Prostate gland (tissue), 2 donors: Measurements from ENCODE around the gene CUL4A.
"Not testable (repeated sequence)": the region's sequence is repeated elsewhere in the genome, so short reads cannot be mapped to it uniquely, and the experiment has no call there.

Experiments used
- CTCF ChIP-seq, 4 experiments: fragments of 200-600 bp in 2 of 4; fragments of 450-650 bp in 2 of 4; sonication (generic) in 2 of 4; IDR thresholded peaks; 1 replicate in 3 of 4; 2 replicates in 1 of 4; pipeline ENCODE4 v1.5.1; 2016 to 2019; ENCODE audit warnings: antibody characterized with exemption in 4 of 4, mild to moderate bottlenecking in 2 of 4, moderate library complexity in 2 of 4
- POLR2A ChIP-seq: fragments of 450-650 bp; IDR thresholded peaks from one replicate; pipeline ENCODE4 v1.6.1; 2016; ENCODE audit warnings: antibody characterized with exemption, mild to moderate bottlenecking
- POLR2AphosphoS5 ChIP-seq: sonication (generic); formaldehyde crosslinking; IDR thresholded peaks from one replicate; pipeline ENCODE4 v1.6.1; 2017; ENCODE audit warnings: antibody characterized with exemption

GRCh38 chr13:113257908-113258307 lies 48.5 kb downstream of the CUL4A start:
- TF ChIP-seq CTCF (IDR thresholded peaks at IDR 0.05); POLR2AphosphoS5; POLR2A: not testable (repeated sequence)
